Activated CD4-positive, alpha-beta T cell treated with anti-CD3 and anti-CD28 coated beads, Interleukin-10, Interleukin-2, amounts not matched to agents 100 ng/mL and 50 ng/mL, durations not matched to agents 16 hours and 8 hours (primary cell): Measurements from ENCODE around the gene IL9R.
A peak's percentile ranks its signal among the peaks of the same experiment; 100 is the strongest.
"Not testable (repeated sequence)": the region's sequence is repeated elsewhere in the genome, so short reads cannot be mapped to it uniquely, and the experiment has no call there.

ENCODE experiments used
- DNase-seq: peaks from one replicate; pipeline ENCODE4 v3.0.0-alpha.2; 2020

Gene IL9R, protein sequence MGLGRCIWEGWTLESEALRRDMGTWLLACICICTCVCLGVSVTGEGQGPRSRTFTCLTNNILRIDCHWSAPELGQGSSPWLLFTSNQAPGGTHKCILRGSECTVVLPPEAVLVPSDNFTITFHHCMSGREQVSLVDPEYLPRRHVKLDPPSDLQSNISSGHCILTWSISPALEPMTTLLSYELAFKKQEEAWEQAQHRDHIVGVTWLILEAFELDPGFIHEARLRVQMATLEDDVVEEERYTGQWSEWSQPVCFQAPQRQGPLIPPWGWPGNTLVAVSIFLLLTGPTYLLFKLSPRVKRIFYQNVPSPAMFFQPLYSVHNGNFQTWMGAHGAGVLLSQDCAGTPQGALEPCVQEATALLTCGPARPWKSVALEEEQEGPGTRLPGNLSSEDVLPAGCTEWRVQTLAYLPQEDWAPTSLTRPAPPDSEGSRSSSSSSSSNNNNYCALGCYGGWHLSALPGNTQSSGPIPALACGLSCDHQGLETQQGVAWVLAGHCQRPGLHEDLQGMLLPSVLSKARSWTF

DNA sequence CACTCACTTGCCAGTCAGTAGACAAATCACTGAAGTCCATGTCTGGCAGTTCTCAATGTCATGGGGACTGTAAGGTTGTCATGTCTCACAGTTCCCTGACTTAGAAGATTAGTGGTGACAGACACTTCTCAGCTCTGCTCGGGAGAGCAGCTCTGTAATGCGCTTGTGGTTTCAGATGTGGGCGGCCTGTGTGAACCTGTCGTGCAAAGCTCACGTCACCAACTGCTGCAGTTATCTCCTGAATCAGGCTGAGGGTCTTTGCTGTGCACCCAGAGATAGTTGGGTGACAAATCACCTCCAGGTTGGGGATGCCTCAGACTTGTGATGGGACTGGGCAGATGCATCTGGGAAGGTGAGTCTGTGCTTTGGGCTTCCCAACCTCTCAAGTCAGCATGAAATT lies at the start of gene IL9R:
Gene IL9R (plus strand): TSS at position 261 of the 400 bp plus-strand sequence. CDS start 64 bp downstream, at position 325.
- DNase-seq, result peak; percentile 68

DNA sequence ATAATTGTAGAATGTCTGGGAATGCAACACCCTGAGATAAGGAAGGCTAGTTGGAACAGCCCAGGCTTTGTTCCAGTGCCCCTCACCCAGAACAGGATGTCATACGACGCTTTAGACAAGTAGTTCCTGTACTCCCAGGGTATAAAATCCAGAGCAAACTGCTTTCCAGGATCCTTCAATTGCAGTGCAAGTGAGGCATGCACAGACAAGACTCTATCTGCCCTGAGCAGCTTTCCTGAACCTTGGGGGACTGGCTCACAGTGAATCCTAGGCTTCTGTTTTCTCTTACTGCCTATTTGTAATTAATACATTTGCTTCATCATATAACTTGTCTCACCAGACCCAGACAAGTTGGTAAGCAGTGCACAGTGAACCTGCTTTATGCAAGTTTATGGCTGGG lies 48.4 kb upstream of the IL9R start:
- no peak for DNase-seq

DNA sequence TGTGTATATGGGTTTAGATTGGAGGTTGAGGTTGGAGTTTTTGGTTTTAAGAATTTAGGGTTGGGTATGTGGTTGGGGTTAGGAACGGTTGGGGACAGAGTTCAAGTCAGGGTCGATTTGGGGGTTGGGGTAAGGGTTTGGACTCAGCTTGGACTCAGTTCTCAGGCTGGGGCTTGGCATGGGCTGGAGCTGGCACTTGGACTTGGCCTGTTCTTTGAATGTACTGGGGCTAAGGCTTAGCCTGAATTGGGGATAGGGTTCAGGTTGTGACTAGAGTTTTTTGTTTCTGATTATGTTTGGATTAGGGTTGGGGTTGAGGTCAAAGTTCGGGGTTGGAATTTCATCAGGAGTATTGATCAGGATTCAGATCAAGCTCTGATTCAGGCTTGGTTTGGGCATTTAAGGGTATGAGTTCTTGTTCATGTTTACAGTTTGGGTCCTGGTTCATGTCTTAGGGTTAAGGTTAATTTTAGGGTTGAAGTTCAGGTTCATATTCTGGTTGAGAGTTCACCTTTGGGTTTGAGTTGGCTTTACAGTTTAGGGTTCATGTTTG lies 46.2 kb upstream of the IL9R start:
- no peak for DNase-seq

DNA sequence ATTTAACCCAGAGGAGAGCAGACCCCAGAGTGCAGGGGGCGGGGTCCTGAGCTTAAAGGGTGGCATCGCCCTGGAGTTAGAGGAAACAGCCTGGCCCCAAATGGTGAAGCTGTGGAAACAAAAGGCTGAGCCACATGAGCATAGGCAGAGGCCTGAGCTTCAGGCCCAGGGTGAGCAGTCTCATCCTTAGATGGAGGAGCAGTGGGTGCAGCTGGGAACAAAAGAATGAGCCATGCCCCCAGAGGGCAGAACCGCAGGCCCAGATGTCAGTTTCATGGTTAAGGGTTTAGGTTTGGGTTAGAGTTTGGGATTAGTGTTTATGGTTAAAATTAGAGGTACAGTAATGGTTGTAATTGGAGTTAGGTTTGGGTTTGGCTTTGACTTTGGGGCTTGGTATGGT lies 44.4 kb upstream of the IL9R start:
- DNase-seq, result no peak

DNA sequence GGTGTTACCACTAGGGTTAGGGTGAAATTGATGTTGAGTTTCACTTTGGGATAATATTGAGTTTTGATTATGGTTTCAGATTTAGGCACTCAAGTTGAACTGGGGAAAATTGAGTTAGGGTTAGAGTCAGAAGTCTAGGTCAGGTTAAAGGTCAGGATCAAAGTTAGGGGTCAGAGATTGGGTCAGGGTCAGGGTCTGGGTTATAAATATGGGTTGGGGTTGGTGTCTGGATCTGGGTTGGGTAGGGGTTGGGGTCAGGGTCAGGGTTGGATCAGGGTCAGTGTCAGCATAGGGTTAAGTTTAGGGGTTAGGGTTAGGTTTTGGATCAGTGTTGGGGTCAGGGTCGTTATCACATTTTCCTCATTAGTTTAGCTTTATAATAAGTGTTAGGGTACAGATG lies 42.7 kb upstream of the IL9R start:
- no peak for DNase-seq

DNA sequence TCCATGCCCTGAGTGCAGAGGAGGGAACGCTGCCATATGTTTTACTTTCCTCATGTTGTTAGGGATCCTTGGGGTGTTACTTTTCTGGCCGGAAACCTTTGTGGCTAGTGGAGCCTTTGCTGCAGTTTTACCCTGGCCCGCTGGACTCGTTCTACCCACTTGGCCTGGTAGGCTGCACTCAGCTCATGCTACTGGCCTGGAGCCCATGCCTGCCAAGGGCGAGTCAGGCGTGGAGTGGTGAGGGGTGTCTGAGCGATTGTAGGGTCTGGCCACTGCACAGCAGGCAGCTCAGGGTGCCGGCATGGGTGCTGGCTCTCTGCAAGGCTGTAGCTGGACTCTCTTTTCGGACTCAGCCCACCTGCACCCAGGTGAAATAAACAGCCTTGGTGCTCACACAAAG lies 41.4 kb upstream of the IL9R start:
- no peak for DNase-seq

DNA sequence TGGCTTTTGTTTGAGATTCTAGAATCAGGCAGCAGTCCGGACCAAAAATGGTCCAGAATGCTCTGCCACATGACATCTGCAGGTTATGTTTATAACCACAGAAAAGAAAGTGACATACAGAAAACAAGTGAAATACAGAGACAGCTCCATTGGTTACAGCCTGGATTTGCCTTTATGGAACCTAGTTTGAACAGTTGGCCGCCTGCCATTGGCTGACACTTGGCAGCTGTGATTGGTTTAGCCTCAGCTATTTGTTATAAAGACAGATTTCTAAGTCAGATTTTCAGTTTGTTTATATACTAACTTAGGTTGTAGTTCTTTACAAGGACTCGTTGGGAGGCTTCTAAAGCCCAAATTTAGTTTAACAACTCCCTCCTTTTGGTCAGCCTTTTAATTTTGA lies 40.8 kb upstream of the IL9R start:
- DNase-seq, result no peak

DNA sequence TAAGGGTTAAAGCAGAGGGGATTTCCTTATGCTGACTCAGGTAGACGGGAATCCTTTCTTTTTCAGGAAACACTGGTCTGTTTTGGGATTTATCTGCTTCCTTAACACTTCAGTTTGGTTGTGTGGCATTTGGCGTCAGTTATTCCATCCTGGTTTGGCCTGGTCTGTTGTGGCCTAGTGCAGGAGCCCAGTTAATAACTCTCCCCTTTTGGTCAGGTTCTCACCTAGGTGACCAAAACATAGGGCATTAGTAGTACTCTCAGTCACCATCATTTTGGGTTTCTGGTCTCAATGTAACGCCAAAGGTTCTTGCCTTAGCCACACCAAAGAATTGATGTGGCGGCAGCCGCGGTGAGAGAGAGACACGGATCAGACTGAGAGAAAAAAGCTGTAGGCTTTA lies 39.7 kb upstream of the IL9R start:
- no peak for DNase-seq

DNA sequence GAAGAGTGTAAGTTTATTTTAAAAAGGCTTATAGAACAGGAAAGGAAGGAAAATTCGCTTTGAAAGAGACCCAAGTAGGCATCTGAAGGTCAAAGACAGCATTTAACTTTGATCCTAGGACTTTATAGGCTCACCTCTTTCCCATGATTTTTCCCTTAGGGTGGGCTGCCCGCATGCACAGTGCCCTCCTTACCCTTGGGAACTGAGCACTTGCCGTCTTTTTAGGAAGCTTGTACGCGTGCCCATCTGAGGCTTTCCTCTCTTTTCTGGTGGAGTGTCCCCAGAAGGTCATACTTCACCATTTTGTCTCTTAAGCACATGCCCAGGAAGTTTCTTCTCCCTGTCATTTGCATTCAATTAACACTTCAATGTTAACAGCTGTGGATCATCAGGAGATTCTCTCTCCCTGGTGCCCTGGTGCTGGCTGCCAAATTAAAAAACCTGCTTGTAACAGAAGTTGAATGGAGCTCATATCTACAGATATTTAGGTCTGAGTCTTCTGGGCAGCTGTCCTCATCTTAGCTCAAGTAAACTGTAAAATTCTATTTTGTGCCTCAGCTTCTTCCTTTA lies 38.4 kb upstream of the IL9R start:
- DNase-seq, result no peak

DNA sequence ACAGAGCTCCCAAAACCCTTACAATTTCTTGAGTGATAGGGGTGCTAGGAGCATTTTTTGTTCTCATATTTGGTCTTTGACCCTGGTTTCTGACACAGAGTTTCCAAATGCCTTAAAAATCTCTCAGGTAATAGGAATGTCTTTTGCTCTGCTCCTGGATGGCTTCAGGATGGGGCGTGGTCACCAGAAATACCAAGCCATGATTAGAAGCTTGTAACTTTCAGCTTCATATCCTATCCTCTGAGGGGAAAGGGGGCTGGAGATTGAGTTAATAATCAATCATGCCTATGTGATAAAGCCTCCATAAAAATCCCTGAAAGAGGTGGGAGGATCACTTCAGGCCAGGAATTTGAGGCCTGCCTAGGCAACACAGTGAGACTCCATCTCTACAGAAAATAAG lies 34.6 kb upstream of the IL9R start:
- no peak for DNase-seq

DNA sequence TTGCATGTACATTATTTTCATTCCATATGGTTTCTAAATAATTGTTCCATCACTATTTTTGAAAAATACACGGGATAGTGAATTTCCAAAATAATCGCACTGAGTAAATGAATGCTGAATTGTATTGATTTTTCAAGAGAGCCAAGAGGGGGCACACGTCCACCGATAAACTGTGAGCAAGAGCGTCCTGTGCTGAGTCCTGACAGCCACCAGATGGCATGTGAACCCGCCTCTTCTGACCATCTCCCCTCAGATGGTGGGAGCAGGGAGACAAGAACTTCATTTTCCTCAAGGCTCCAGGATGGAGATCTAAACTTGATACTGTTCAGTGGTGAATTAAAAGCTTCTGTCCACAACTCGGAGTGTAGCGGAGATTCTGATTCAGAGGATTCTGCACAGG lies 30.6 kb upstream of the IL9R start:
- DNase-seq, result peak; percentile 33

DNA sequence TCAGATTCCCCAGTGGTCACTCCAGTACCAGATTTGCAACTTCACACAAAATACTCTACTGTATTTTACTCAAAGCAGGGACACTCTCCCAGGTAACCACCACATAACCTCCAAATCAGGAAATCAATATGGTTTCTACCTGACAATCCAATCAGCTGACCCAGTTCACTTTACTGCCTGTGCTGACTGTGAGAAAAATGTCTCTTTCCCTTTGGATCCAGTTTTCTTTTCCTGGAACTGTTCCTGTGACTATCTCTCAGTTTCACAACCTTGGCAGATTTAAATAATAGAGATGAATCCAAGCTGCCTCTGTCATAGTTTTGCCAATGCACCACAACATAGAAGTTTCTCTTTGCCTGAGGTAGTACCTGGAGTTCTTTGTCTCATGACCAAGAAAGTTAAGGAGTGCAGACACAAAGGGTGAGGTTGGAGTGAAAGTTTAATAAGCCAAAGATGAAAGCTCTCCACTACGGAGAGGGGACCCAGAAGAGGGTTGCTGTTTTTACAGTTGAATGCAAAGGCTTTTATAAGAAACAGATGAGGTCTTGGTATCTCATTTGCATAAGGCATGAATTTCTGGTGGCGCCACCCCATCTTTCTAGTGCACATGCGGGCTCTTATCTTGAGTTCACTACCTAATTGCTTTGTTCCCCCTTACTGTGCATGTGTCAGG lies 29.7 kb upstream of the IL9R start:
- no peak for DNase-seq

DNA sequence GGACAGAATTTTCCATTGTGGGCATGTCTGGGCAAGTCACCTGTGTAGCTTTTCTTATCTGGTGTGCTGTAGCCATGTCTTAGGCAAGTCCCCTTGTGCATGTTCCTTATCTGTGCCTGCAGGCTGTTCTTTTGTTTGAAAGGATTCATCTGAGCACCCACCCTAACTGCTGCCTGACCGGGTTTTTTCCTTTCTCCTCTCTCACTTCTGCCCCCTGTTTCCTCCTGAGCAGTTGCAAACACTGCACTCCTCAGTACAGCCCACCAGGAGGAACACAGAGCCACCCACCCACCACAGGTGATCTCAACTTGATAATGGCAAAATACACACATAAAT lies 29.2 kb upstream of the IL9R start:
- DNase-seq, result no peak

DNA sequence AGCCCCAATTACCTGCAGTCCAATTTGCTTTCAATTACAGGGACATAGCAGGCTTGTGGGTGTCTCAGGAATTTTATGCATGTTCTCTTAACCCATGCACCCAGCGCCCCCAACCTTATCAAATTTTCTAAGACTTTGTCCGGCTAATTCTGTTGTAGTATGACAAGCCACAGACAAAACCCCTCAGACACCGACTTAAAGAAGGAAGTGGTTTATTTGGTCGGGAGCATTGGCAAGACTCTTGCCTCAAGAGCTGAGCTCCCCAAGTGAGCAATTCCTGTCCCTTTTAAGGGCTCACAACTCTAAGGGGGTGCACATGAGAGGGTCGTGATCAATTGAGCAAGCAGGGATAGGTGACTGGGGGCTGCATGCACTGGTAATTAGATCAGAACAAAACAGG lies 28.7 kb upstream of the IL9R start:
- no peak for DNase-seq

DNA sequence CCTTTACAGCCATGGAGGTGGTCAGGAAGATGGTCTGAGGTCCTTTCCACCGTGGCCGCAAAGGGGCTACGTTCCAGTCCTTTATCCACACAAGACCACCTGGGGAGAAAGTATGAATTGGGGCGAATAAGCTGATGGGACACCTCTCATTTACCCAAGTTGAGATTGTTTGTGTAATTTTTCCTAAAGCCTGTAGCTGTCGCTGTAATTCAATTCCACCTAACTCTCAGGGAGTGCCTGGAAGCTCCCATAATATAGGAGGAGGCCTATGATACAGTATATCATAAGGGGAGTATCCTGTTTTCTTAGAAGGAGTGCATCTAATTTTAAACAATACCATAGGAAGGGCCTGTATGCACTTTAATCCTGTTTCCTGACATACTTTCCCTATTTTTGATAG lies 25.8 kb upstream of the IL9R start:
- not testable (repeated sequence) for DNase-seq

DNA sequence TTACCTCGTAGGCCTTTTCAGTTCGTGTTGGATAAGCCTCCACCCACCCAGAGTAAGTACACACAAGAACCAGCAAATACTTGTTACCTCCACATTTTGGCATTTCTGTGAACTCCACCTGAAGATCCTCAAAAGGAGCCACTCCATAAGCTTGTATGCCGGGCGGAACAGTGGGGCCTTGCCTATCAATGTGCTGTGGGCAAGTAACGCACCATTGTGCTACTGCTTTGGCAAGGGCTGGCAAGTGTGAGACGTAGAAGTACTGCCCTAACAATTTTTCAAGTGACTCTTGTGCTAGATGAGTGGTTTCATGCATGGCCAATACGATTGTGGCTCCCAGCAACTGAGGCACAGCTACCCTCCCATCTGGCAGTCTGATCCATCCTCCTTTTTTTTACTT lies 25.3 kb upstream of the IL9R start:
- not testable (repeated sequence) for DNase-seq

DNA sequence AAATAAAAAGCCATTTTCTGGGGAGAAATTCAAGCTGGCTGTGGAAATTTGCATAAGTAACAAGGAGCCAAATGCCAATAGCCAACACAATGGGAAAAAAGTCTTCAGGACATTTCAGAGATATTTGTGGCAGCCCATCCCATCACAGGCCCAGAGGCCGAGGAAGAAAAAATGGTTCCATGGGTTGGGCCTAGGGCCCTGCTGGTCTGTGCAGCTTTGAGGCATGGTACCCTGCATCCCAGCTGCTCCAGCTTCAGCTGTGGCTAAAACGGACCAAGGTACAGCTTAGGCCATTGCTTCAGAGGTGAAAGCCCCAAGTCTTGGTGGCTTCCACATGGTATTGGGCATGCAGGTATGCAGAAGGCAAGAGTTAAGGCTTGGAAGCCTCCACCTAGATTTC lies 14.2 kb upstream of the IL9R start:
- no peak for DNase-seq

DNA sequence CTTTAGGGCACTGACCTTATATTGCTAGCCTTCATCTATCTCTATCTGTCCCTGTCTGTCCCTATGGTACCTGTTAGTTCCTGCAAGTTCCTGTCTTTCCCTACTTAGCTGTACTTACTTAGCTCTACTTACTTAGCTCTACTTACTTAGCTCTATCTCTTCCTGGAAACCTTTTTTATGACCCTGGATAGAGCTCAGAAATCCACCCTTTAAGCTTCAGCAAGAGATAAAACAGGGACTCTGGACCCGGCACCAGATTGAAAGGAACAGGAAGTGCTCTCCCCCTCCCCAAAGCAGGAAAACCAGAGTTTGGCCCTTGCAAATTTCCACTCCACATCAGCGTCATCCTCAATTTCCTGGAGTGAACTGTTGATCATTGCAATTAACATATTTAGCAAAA lies 12.3 kb upstream of the IL9R start:
- no peak for DNase-seq

DNA sequence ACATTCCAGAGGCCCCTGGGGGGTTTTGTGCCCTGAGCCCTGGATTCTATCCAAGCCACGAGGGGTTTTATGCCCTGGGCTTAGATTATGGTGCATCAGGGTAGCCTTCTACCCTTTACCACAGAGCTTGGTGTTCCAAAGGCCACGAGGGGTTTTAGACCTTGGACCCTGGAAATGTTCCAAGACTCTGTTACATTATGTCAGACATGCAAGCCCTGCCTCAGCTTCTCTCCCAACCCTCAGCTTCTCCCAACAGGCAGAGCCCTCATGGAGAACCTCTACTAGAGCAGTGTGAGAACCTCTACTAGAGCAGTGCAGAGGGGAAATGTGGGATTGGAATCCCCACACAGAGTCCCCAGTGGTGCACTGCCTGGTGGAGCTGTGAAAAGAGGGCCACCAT lies 10.5 kb upstream of the IL9R start:
- DNase-seq, result not testable (repeated sequence)

DNA sequence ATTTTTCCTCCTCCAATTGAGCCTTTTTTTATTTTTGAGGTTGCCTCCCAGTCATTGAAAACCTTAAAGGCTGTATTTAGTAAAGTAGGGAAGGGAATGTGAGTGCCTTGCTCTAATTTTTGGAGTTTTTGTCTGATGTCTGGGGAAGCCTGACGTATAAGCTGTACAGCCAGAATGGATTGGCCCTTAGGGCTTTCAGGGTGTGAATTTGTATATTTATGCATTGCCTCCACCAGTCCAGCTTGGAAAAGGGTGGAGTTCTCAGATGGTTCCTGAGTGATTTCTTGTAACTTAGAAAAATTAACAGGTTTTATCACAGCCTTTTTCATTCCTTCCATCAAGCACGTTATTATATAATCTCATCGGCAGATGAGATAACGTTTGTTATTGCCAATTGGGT lies 8.6 kb upstream of the IL9R start:
- DNase-seq, result no peak

DNA sequence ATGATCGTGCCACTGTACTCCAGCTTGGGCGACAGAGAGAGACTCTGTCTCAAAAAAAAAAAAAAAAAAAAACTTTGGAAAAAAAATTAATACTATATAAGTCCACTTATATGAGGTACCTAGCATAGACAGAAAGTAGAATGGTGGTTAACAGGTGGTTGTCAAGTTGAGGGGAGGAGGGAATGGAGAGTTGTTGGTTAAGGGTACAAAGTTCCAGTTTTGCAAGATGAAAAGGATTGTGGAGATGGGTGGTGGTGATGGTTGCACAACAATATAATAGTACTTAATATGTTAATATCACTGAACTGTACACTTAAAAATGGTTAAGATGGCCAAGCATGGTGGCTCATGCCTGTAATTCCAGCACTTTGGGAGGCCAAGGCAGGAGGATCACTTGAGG lies 4.1 kb upstream of the IL9R start:
- no peak for DNase-seq

DNA sequence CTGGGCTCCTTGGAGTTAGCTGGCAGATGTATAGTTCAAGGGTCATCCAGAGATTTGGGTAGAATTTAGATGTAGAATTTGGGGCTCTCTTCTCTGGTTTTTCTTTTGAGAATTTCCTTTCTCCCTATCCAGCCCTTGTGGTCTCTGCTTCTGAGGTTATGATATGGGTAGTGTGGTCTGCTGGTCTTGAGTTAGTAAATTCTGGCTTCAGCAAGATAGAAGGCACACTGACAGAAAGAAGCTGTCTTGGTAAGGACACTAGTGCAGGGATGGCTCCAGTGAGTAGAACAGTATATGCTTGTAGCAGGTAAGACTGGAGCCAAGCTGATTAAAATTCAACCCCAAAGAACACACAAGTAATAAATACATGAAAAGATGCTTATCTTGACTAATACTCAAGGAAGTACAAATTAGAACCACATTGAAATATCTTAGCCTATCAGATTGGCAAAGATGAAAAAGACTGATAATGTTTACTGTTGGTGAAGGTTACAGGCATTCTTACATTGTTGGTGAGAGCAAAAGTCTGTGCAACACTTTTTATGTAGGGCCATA lies 2.1 kb upstream of the IL9R start:
- DNase-seq, result no peak

DNA sequence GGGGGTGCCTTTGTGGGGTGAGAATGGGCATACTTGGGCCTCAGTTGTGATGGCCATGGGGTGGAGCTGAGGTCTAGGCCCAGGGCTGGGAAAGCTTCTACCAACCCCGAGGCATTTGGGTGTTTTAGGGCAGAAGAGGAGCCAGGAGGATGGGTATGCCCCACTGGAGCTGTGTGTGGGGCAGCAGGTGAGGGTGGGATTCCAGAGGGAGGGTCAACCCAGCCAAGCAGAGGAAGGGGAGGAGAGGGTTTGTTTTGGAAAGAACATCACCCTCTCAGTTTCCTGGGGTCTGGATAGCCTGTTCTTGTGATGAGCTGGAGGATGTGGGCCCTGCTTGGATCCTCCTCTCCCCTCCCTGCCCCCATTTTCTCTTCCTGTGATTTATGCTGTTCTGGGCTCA lies 620 bp downstream of the IL9R start:
- DNase-seq, result no peak
